K562 (cell line): ENCODE results near the gene SLC43A2. TPM values are rescaled to one million over a fixed set of nuclear protein-coding genes. Genes with fewer than 3 reads are reported as not detected.

ENCODE experiments used
- ATF7 ChIP-seq: fragments of 450-650 bp; IDR thresholded peaks from 2 replicates; pipeline ENCODE4 v1.7.1; 2014; ENCODE audit warnings: mild to moderate bottlenecking, moderate library complexity
- C11orf30 ChIP-seq: fragments of 450-650 bp; IDR thresholded peaks from 2 replicates; pipeline ENCODE4 v1.6.1; 2016; ENCODE audit warnings: low read depth, mild to moderate bottlenecking
- CBX2 ChIP-seq: fragments of 200-600 bp; sonication (generic); IDR thresholded peaks from one replicate; pipeline ENCODE4 v1.6.1; 2012; ENCODE audit warnings: mild to moderate bottlenecking, low read length, inconsistent platforms; ENCODE audit not compliant: insufficient read depth, poor library complexity, severe bottlenecking
- LEF1 ChIP-seq: fragments of 450-650 bp; IDR thresholded peaks from 2 replicates; pipeline ENCODE4 v1.6.1; 2016; ENCODE audit warnings: mild to moderate bottlenecking
- MNT ChIP-seq, 2 experiments: fragments of 450-650 bp; conservative IDR thresholded peaks; 2 replicates each; pipeline ENCODE4 v1.6.1; 2017; ENCODE audit warnings: mild to moderate bottlenecking in 2 of 2, moderate library complexity in 2 of 2
- MXD1 ChIP-seq: fragments of 250-450 bp; sonication (Bioruptor Pico); IDR thresholded peaks from 2 replicates; pipeline ENCODE4 v1.8.0; 2021; ENCODE audit warnings: borderline replicate concordance, mild to moderate bottlenecking, moderate library complexity; ENCODE audit not compliant: poor library complexity, severe bottlenecking
- NKRF ChIP-seq: fragments of 450-650 bp; IDR thresholded peaks from 2 replicates; pipeline ENCODE4 v1.6.1; 2016; ENCODE audit warnings: borderline replicate concordance
- NR2C1 ChIP-seq, 2 experiments: fragments of 450-650 bp; IDR thresholded peaks; 2 replicates each; pipeline ENCODE4 v1.6.1; 2017; ENCODE audit warnings: mild to moderate bottlenecking in 2 of 2, antibody characterized with exemption in 1 of 2, inconsistent platforms in 1 of 2, missing compliant biosample characterization in 1 of 2, missing genetic modification characterization in 1 of 2
- PCBP2 ChIP-seq: fragments of 200-400 bp; formaldehyde crosslinking; IDR thresholded peaks from 2 replicates; pipeline ENCODE4 v1.6.1; 2018; ENCODE audit warnings: low read length, low read depth, mild to moderate bottlenecking, moderate library complexity; ENCODE audit not compliant: poor library complexity, severe bottlenecking
- PRDM10 ChIP-seq: fragments of 450-650 bp; IDR thresholded peaks from 2 replicates; pipeline ENCODE4 v1.6.1; 2018; ENCODE audit not compliant: partially characterized antibody
- TRIM28 ChIP-seq: fragments of 450-650 bp; IDR thresholded peaks from 2 replicates; pipeline ENCODE4 v1.6.1; 2017
- ZBTB11 ChIP-seq, 3 experiments: fragments of 200-800 bp in 1 of 3; fragments of 250-450 bp in 1 of 3; fragments of 450-650 bp in 1 of 3; sonication (Bioruptor Pico) in 1 of 3; sonication (Bioruptor generic) in 1 of 3; formaldehyde crosslinking in 1 of 3; IDR thresholded peaks; 2 replicates each; pipeline versions ENCODE4 v1.6.1 to v1.8.0; 2016 to 2022; ENCODE audit warnings: mild to moderate bottlenecking in 2 of 3, missing genetic modification characterization in 2 of 3, missing compliant biosample characterization in 1 of 3, moderate library complexity in 1 of 3
- polyA plus RNA-seq, 8 experiments: library from polyadenylated mRNA; depleted of rRNA in 4 of 8; stranded (reverse) in 5 of 8; unstranded in 3 of 8; fragments of >200 nt; fragmentation: Nextera tagmentation in 2 of 8; fragmentation: Illumina TruSeq in 1 of 8; extraction: Ambion mirVana in 2 of 8; extraction: Trizol in 1 of 8; gene quantifications; 2 replicates each; pipeline versions ENCODE4 v1.2.1 to v1.2.3, GENCODE V29; 2011 to 2014; ENCODE audit warnings: inconsistent platforms in 1 of 8, missing spikeins in 1 of 8
- total RNA-seq, 7 experiments: library from RNA; depleted of rRNA in 6 of 7; stranded (reverse); fragments of >200 nt in 6 of 7; fragmentation: Illumina TruSeq in 2 of 7; extraction: Trizol in 2 of 7; gene quantifications; 2 replicates each; pipeline versions ENCODE4 v1.2.1 to v1.2.3, GENCODE V29; 2011 to 2021; ENCODE audit warnings: low replicate concordance in 1 of 7

Gene SLC43A2
- total and polyA plus RNA-seq, 9 of the 15 experiments (the other 6 are each of a cell fraction or from before 2014, with no cell fraction given), result 0.03 to 10.2 (median 3.6) TPM

GRCh38 chr17:1590029-1590746 is 38.4 kb downstream of the SLC43A2 start (continued):
- TF ChIP-seq LEF1 (peak; percentile 38; the same call in 1 of the 2 replicates), ATF7 (peak; percentile 39; the same call in 1 of the 2 replicates), ZBTB11 (CRISPR knock-in tag; IDR thresholded peaks at IDR 0.05) (0 out of 6 replicates have a peak, but pooled peaks of 1 of the 3 experiments have one; percentile 32), NKRF (no peak), NR2C1 (IDR thresholded peaks at IDR 0.05) (no peak), NR2C1 (tag; IDR thresholded peaks at IDR 0.05) (no peak), MNT (conservative IDR thresholded peaks at IDR 0.05) (peak in 1 of 2 experiments; percentile 57; a peak in 2 of 4 replicates), PRDM10 (no peak), PCBP2 (no peak), MXD1 (CRISPR knock-in tag) (no peak), CBX2 (no peak), TRIM28 (no peak), C11orf30 (peak; percentile 89)
